Adrenal gland (tissue), 12 donors: ENCODE measurements around the gene CYP26C1. TPM values are rescaled to one million over a fixed set of nuclear protein-coding genes. Genes with fewer than 3 reads are reported as not detected.
A peak's percentile ranks its signal among the peaks of the same experiment; 100 is the strongest.

Source experiments
- DNase-seq, 7 donors: peaks; one replicate each; pipeline ENCODE4 v3.0.0-alpha.2; 2019 to 2020
- H3K27ac ChIP-seq, 5 donors: fragments of 200-600 bp; sonication (generic) in 4 of 5; 1 replicate in 3 of 5; 2 replicates in 2 of 5; pipeline versions ENCODE4 v1.5.1 to v1.8.0; 2016 to 2020; ENCODE audit warnings: mild to moderate bottlenecking in 1 of 5
- H3K27me3 ChIP-seq: fragments of 200-600 bp; 2 replicates; pipeline ENCODE4 v1.8.0; 2021
- H3K36me3 ChIP-seq, 2 donors: fragments of 200-600 bp; replicated peaks in 1 of 2; 1 replicate in 1 of 2; 2 replicates in 1 of 2; pipeline versions ENCODE4 v1.5.1 to v1.8.0; 2018 to 2022
- H3K4me1 ChIP-seq, 2 donors: fragments of 200-600 bp; replicated peaks in 1 of 2; 1 replicate in 1 of 2; 2 replicates in 1 of 2; pipeline versions ENCODE4 v1.5.1 to v1.8.0; 2018 to 2021
- H3K4me3 ChIP-seq, 4 donors: fragments of 200-600 bp; sonication (generic) in 3 of 4; one replicate each; pipeline ENCODE4 v1.5.1; 2016 to 2018
- H3K9me3 ChIP-seq, 3 donors: fragments of 200-600 bp; sonication (generic) in 1 of 3; replicated peaks in 1 of 3; 1 replicate in 2 of 3; 2 replicates in 1 of 3; pipeline versions ENCODE4 v1.5.1 to v1.8.0; 2016 to 2021
- POLR2A ChIP-seq, 2 donors: fragments of 450-650 bp; IDR thresholded peaks; one replicate each; pipeline ENCODE4 v1.6.1; 2017; ENCODE audit warnings: antibody characterized with exemption in 2 of 2, mild to moderate bottlenecking in 2 of 2, moderate library complexity in 1 of 2
- WGBS, 4 donors: extraction: QIAGEN DNeasy Blood & Tissue Kit in 2 of 4; methylation state at CpG; one replicate each; pipeline versions ENCODE4 v1.1.5 to v1.1.7; 2013 to 2017; 5-methylcytosine and 5-hydroxymethylcytosine counted together
- intact Hi-C, 2 donors: fragments of 100-400 bp; cut with DNase I; formaldehyde crosslinking; loops; one replicate each; pipeline versions ENCODE4 v1.14.1 to v1.15.0; 2022 to 2023
- polyA plus RNA-seq, 3 donors: library from polyadenylated mRNA; stranded (reverse); fragments of 200-250 nt in 2 of 3; fragments of 350-450 nt in 1 of 3; fragmentation: Illumina TruSeq in 1 of 3; extraction: RNeasy Lipid Tissue Mini Kit (QIAGEN cat#74804) in 1 of 3; gene quantifications; one replicate each; pipeline ENCODE4 v1.2.3, GENCODE V29; 2013 to 2014
- total RNA-seq, 9 donors: library from RNA; depleted of rRNA in 4 of 9; stranded (reverse); fragments of >200 nt in 4 of 9; fragments of 120-200 nt in 1 of 9; fragmentation: NEBNext Ultra II Directional in 1 of 9; extraction: Animal tissue kit (Norgen Biotek cat#: 25700) in 1 of 9; gene quantifications; one replicate each; pipeline versions ENCODE4 v1.1.0 to v1.2.4, GENCODE V29; 2013 to 2023
- TF ChIP-seq, protein P1 (sequence below), 6 experiments: fragments of 450-650 bp in 4 of 6; fragments of 200-600 bp in 2 of 6; sonication (generic) in 1 of 6; IDR thresholded peaks; 1 replicate in 5 of 6; 2 replicates in 1 of 6; pipeline versions ENCODE4 v1.5.1 to v1.8.0; 2016 to 2021; ENCODE audit warnings: antibody characterized with exemption in 6 of 6, mild to moderate bottlenecking in 2 of 6, moderate library complexity in 1 of 6
- donor health status: healthy with polysubstance abuse.
- donor health status: Bipolar disorder and iron deficiency.
- donor health status: DM: yes; HTN: yes; CAD: no.
- donor health status: DM: no; HTN: no; CAD: no.
- donor health status: DM: no; HTN: no; CAD: no.
- donor health status: DM: yes; HTN: yes; CAD: no.

Gene CYP26C1
- total and polyA plus RNA-seq, 12 donors, result 0.10 to 5.8 (median 0.25) TPM; not detected in 1

DNA sequence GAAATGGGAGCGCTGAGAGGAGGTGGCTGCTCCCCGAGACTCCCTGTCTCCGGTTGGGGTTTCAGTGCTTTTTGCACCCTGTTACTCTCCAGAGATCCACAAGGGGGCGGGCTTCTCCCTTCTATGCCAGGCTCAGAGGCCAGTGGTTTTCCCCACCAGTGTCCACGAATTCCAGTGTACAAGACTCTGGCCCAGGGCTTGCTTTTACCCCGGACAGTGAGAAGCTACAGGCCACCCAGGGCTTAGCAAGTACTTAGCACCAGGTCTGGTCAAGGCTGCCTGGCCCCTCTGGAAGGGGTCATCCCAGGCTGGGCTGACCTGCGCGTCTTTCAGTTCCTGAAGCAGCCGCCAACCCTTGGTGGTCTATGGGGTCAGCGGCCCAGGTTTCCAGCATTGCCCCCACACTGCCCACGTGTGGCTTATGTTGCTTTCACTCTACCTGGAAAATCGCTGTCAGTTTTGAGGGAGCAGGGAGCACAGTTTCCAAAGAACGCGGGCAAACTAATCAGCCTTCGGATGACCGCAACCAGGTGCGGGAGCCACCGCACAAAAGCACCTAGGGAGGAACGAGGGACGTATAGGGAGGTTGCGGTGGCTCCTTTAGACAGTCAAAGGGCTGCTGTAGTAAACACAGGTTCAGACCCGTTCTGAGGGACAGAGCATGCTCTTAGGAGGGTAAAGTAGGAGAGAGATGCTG, 19.9 kb downstream of the CYP26C1 start:
- DNase-seq, result peak; percentile 44 to 76 (median 63)
- WGBS, 4 donors, result 50 to 59% (median 55%) methylated on average over 18 to 22 of the region's 22 CpGs
- no peaks in the 10 kb centered on the region for H3K9me3 ChIP-seq

DNA sequence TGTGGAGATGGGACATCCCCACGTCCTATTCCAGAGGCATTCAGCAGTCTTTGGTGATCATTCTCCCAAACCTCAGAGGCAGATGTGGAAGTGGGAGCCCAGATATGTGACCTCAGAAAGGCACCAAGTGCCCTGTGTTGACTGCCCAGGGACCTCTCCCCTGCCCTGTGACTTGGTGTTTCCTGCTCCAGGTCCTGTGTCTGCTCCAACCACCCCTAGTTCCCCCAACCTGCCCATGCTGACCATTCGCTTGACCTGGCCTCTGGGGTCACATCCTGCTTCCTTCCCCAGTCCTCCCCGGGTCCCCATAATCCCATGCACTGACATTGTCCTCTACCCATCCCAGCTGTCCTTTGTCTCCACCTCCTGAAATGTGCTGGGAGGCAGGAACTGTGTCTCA, 20.7 kb downstream of the CYP26C1 start:
- DNase-seq, result peak in 1 of 7 donors; percentile 23
- WGBS, 4 donors, result 60 to 65% (median 63%) methylated on average over 3 of the region's 3 CpGs
- no peaks in the 10 kb centered on the region for H3K9me3 ChIP-seq
- peaks cover 0 to 6% of the 10 kb centered on the region in 2 donors for H3K4me1 ChIP-seq
- TF ChIP-seq, protein P1, sequence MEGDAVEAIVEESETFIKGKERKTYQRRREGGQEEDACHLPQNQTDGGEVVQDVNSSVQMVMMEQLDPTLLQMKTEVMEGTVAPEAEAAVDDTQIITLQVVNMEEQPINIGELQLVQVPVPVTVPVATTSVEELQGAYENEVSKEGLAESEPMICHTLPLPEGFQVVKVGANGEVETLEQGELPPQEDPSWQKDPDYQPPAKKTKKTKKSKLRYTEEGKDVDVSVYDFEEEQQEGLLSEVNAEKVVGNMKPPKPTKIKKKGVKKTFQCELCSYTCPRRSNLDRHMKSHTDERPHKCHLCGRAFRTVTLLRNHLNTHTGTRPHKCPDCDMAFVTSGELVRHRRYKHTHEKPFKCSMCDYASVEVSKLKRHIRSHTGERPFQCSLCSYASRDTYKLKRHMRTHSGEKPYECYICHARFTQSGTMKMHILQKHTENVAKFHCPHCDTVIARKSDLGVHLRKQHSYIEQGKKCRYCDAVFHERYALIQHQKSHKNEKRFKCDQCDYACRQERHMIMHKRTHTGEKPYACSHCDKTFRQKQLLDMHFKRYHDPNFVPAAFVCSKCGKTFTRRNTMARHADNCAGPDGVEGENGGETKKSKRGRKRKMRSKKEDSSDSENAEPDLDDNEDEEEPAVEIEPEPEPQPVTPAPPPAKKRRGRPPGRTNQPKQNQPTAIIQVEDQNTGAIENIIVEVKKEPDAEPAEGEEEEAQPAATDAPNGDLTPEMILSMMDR (IDR thresholded peaks at IDR 0.05), result no peak
- no peak for TF ChIP-seq POLR2A (IDR thresholded peaks at IDR 0.05)
- H3K27ac ChIP-seq, result no peak overlapping the region
- no peaks in the 10 kb centered on the region for H3K36me3 ChIP-seq
- intact Hi-C loops, result loop anchor here (10.0 kb wide), 2 partner anchors 203 to 273 kb away; no protein-coding TSS in a partner anchor
- no peak overlapping the region for H3K4me3 ChIP-seq
- H3K27me3 ChIP-seq, result no peaks in the 10 kb centered on the region

More for the DNA sequence above, 19.9 kb downstream of the CYP26C1 start:
- TF ChIP-seq, protein P1 (IDR thresholded peaks at IDR 0.05), result peak; percentile 63 to 85 (median 74)
- no peak for TF ChIP-seq POLR2A (IDR thresholded peaks at IDR 0.05)
- H3K36me3 ChIP-seq, result no peaks in the 10 kb centered on the region
- no peaks in the 10 kb centered on the region for H3K27me3 ChIP-seq
- H3K4me3 ChIP-seq, result no peak overlapping the region
- intact Hi-C loops, result loop anchor here (10.0 kb wide), 2 partner anchors 204 to 274 kb away; no protein-coding TSS in a partner anchor
- H3K4me1 ChIP-seq, result peaks cover 0 to 6% of the 10 kb centered on the region in 2 donors
- H3K27ac ChIP-seq, result no peak overlapping the region

DNA sequence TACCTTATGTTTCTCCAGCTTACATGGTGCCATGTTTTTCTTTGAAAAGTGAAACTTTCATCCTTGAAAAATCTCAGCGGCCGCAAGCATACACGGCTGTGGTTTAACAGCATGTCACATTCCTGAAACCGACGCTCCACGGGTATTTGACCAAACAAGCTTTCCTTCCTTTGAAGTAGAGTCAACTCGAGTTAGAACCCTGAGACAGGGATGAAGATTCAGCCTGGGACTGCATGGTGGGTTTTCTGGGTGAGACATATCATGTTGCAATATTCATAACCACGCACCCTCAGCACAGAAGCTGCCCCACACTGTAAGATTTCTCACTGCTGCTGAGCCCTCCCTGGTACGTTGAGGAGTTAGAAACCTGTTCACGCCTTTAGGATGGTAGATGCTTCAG, 21.2 kb downstream of the CYP26C1 start:
- DNase-seq, result peak in 1 of 7 donors; percentile 30
- TF ChIP-seq, protein P1 (IDR thresholded peaks at IDR 0.05), result no peak
- no peak for TF ChIP-seq POLR2A (IDR thresholded peaks at IDR 0.05)
- H3K27me3 ChIP-seq, result no peaks in the 10 kb centered on the region
- H3K36me3 ChIP-seq, result no peaks in the 10 kb centered on the region
- H3K9me3 ChIP-seq, result no peaks in the 10 kb centered on the region
- no peak overlapping the region for H3K27ac ChIP-seq
- intact Hi-C loops, result loop anchor here (10.0 kb wide), 2 partner anchors 203 to 273 kb away; no protein-coding TSS in a partner anchor
- peaks cover 0 to 6% of the 10 kb centered on the region in 2 donors for H3K4me1 ChIP-seq
- no peak overlapping the region for H3K4me3 ChIP-seq
- WGBS, 4 donors, result 66 to 80% (median 72%) methylated on average over 10 of the region's 10 CpGs

DNA sequence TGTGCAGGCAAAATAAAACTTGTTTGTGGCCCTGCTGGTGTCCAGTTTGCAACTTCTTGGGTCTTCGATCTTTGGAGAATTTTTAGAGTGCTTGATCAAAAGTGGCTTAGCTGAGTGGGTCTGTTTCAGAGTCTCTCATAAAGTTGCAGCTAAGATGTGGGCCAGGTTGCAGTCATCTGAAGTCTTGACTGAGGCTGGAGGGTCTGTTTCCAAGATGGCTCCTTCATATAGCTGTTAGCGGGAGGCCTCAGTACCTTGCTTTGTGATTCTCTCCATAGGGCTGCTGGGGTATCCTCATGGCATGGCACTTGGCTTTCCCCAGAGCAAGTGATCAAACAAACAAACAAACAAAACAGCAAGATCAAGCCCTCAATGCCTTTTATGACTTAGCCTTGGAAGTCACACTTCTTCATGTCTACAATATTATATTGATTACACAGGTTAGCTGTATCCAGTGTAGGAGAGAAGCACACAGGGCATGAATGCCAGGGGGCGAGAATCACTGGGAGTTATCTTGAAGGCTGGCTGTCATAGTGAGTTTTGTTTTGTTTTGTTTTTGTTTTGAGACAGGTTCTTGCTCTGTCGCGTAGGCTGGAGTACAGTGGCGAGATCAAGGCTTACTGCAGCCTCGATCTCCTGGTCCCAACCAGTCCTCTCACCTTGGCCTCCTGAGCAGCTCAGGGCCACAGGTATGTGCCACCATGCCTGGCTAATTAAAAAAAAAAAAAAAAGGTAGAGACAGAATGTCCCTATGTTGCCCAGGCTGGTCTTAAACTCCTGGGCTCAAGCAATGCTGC, 23.3 kb downstream of the CYP26C1 start:
- DNase-seq, result peak in 1 of 7 donors; percentile 9
- Histone ChIP-seq H3K27ac (no peak overlapping the region), H3K27me3 (no peaks in the 10 kb centered on the region), H3K36me3 (no peaks in the 10 kb centered on the region), H3K4me1 (no peaks in the 10 kb centered on the region), H3K4me3 (no peak overlapping the region), H3K9me3 (no peaks in the 10 kb centered on the region)
- WGBS, 4 donors, result 79 to 91% (median 91%) methylated on average over 7 of the region's 7 CpGs
- no peak for TF ChIP-seq POLR2A (IDR thresholded peaks at IDR 0.05)
- TF ChIP-seq, protein P1 (IDR thresholded peaks at IDR 0.05), result no peak
- intact Hi-C loops, result loop anchor here (10.0 kb wide), 2 partner anchors 201 to 271 kb away; no protein-coding TSS in a partner anchor
